ENCODE results near the gene ZCCHC24. TPM values are rescaled to one million over a fixed set of nuclear protein-coding genes. Genes with fewer than 3 reads are reported as not detected.

ZCCHC24 gene
- total and polyA plus RNA-seq, 2 of the 8 experiments (the other 6 are each of a cell fraction or from before 2014, with no cell fraction given): 3.9 to 6.9 TPM

DNA sequence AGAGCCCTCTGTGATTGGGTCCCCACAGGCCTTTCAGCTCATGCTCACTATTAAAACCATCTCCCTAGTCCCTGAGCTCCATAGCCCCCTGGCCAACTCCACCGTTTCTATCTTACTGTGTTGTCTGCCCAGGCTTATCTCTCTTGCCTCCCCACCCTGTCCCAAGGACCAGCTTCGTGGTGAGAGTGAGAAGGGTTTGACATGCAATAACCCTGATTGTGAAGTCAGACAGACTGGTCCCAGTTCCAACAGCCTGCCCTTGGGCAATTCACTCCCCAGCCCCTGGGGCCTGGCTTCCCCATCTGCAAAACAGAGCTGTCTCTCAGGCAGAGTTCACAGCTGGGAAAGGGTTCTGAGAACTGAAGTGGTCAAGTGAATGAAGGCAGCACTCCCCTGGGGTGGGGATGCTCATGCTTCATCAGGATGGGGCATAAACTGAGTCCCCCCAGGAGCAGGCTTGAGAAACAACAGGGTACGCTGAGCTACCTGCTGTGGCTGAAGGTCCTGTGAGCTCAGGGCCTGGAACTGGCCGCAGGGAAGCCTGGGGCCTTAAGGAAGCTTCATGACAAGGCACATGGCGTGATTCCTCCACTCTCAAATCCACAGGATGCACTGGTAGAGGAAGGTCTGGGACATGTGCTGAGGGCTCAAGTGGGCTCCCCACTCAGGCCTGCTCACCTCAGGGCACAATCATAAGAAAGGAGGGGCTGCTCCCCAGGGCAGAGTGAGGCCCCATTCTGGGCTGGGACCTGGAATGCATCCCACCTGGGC, 100.0 kb downstream of the ZCCHC24 start:
- no peak overlapping the region for H3K14ac ChIP-seq (ENCODE audit: insufficient read length)
- no peak overlapping the region for H3K4me2 ChIP-seq (ENCODE audit: insufficient read depth in 1 of 2, low read depth in 2 of 2, low read length in 2 of 2)
- no peak overlapping the region for H4K8ac ChIP-seq (ENCODE audit: extremely low read depth, insufficient read depth, low read length)
- H2BK120ac ChIP-seq (replicated peaks; ENCODE audit: low read depth, low read length): no peak overlapping the region
- ChIA-PET POLR2A (ENCODE audit: partially characterized antibody) (interaction anchor here (1.2 to 1.4 kb wide), 3 partner anchors 10 to 51 kb away, joined by 3 to 6 read pairs (median 3); no protein-coding TSS in a partner anchor), CTCF (ENCODE audit: partially characterized antibody) (interaction anchor here (0.8 to 6.6 kb wide), 13 partner anchors 9 to 156 kb away, joined by 3 to 50 read pairs (median 4); no protein-coding TSS in a partner anchor)
- H2AK5ac ChIP-seq (ENCODE audit: low read depth, low read length): no peak overlapping the region
- H3K27ac ChIP-seq (ENCODE audit: low read depth, low read length): no peak overlapping the region
- H3K23ac ChIP-seq (ENCODE audit: insufficient read length): no peak overlapping the region
- no peak overlapping the region for H2BK5ac ChIP-seq (ENCODE audit: low read depth, low read length)
- peaks cover 8% of the 10 kb centered on the region; the same call in 1 of the 2 replicates for H3K23me2 ChIP-seq (ENCODE audit: low read depth, low read length)
- H3K56ac ChIP-seq (replicated peaks; ENCODE audit: insufficient read length, low read depth, low read length): no peak overlapping the region
- peaks cover 13% of the 10 kb centered on the region; the same call in 1 of the 2 replicates for H3K79me1 ChIP-seq (ENCODE audit: low read depth, low read length)
- H2BK20ac ChIP-seq (ENCODE audit: low read length): no peak overlapping the region
- H2BK15ac ChIP-seq (ENCODE audit: low read length): no peak overlapping the region
- no peak overlapping the region for H3K9ac ChIP-seq (replicated peaks in 1 of 4; ENCODE audit: extremely low read depth in 1 of 4, low read depth in 3 of 4, low read length in 3 of 4)
- H3K18ac ChIP-seq (ENCODE audit: extremely low read depth, low read length): no peak overlapping the region
- no peaks in the 10 kb centered on the region for H3K27me3 ChIP-seq (replicated peaks in 1 of 4; ENCODE audit: control insufficient read depth in 3 of 4, extremely low read depth in 1 of 4, insufficient read depth in 3 of 4, low read length in 3 of 4)
- no peak overlapping the region for H3K4ac ChIP-seq (replicated peaks; ENCODE audit: insufficient read length, low read depth, low read length)
- H3K36me3 ChIP-seq (ENCODE audit: control insufficient read depth in 2 of 4, insufficient read depth in 4 of 4, low read length in 3 of 4): peaks cover 3 to 13% (median 9%) of the 10 kb centered on the region in 4 experiments; a peak in 7 of 8 replicates
- no peak overlapping the region for H4K5ac ChIP-seq (ENCODE audit: insufficient read length, low read depth, low read length)
- no peaks in the 10 kb centered on the region for H3K9me3 ChIP-seq (ENCODE audit: insufficient read depth in 2 of 2, low read depth in 1 of 2, low read length in 1 of 2)
- TF ChIP-seq CBX8 (IDR thresholded peaks at IDR 0.05; ENCODE audit: borderline replicate concordance, low read depth, low read length): no peak
- TF ChIP-seq HDAC6 (IDR thresholded peaks at IDR 0.05; ENCODE audit: low read depth, low read length): no peak
- TF ChIP-seq, protein P1, sequence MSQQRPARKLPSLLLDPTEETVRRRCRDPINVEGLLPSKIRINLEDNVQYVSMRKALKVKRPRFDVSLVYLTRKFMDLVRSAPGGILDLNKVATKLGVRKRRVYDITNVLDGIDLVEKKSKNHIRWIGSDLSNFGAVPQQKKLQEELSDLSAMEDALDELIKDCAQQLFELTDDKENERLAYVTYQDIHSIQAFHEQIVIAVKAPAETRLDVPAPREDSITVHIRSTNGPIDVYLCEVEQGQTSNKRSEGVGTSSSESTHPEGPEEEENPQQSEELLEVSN (IDR thresholded peaks at IDR 0.05): no peak
- no peak for TF ChIP-seq SIRT6 (IDR thresholded peaks at IDR 0.05; ENCODE audit: low read length)
- no peak for TF ChIP-seq TAF1 (IDR thresholded peaks at IDR 0.05; ENCODE audit: low read depth, low read length)
- no peak for TF ChIP-seq KDM5A (IDR thresholded peaks at IDR 0.05; ENCODE audit: low read length)
- TF ChIP-seq RBBP5 (IDR thresholded peaks at IDR 0.05; ENCODE audit: borderline replicate concordance, low read depth, low read length): no peak
- no peak overlapping the region for H2AFZ ChIP-seq (ENCODE audit: low read length)
- no peak for DNase-seq (ENCODE audit: low read depth in 1 of 2, low spot score in 2 of 2)
- H3K4me3 ChIP-seq (ENCODE audit: extremely low read depth in 1 of 4, insufficient read depth in 2 of 4, low read depth in 3 of 4, low read length in 4 of 4): no peak overlapping the region; a peak in 1 of 8 replicates
- WGBS, 2 experiments (ENCODE audit: extremely low coverage in 1 of 2, insufficient coverage in 1 of 2, insufficient read length in 1 of 2, insufficient replicate concordance in 2 of 2, low coverage in 1 of 2, low lambda C conversion rate in 2 of 2, missing lambda C conversion rate in 1 of 2): 94% methylated on average over 5 of the region's 5 CpGs; no CpG with 5 or more reads in 1 of the 2 experiments
- H4K91ac ChIP-seq (replicated peaks; ENCODE audit: insufficient read length, low read length): no peak overlapping the region
- peaks cover 0 to 14% (median 6%) of the 10 kb centered on the region in 4 experiments; a peak in 6 of 7 replicates for H3K4me1 ChIP-seq (replicated peaks in 1 of 4; ENCODE audit: control insufficient read depth in 3 of 4, insufficient read depth in 4 of 4, low read length in 3 of 4)
- H3K79me2 ChIP-seq (ENCODE audit: control insufficient read depth in 1 of 2, insufficient read depth in 2 of 2, low read length in 2 of 2): peaks cover 0 to 11% of the 10 kb centered on the region in 2 experiments; a peak in 1 of 4 replicates
- no peak overlapping the region; the same call in 1 of the 2 replicates for H2BK12ac ChIP-seq (ENCODE audit: low read depth, low read length)
- FAIRE-seq: no peak
- peaks cover 11 to 12% of the 10 kb centered on the region in 2 experiments for H4K20me1 ChIP-seq (replicated peaks in 1 of 2; ENCODE audit: control insufficient read depth in 1 of 2, insufficient read depth in 2 of 2, low read length in 2 of 2)
